Measurements from ENCODE around the gene RPS6KA3. TPM values are rescaled to one million over a fixed set of nuclear protein-coding genes. Genes with fewer than 3 reads are reported as not detected.

RPS6KA3 gene
- polyA plus RNA-seq, 1 of the 3 experiments (the other 2 are of a cell fraction): 14.3 TPM

DNA sequence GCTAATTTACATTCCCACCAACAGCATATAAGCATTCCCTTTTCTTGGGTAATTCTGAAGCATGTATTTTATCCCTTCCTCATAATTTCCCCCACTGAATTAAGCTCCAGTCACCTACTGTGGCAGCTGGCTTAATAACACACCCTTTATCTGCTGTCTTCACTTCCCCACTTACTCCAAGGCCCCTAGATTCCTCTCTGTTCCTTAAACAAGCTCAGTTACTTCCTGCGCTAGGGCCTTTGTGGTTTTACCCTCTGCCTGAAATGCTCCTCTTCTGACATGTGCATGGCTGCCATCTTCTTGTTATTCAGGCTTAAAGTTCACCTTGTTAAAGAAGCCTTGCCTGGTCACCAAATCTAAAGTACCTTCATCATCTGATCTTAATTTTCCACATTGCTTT lies 47.2 kb upstream of the RPS6KA3 start:
- Histone ChIP-seq H3K27ac (ENCODE audit: low read depth in 2 of 2, low read length in 1 of 2) (no peak overlapping the region), H2AFZ (ENCODE audit: low read depth) (no peak overlapping the region), H3K4me1 (ENCODE audit: control insufficient read depth in 1 of 2, insufficient read depth in 2 of 2, low read depth in 1 of 2, low read length in 1 of 2) (no peaks in the 10 kb centered on the region), H3K36me3 (replicated peaks in 1 of 2; ENCODE audit: control insufficient read depth in 1 of 2, insufficient read depth in 2 of 2, low read length in 1 of 2) (no peaks in the 10 kb centered on the region), H3K4me2 (no peak overlapping the region), H3K9me2 (no peaks in the 10 kb centered on the region), H4K20me1 (ENCODE audit: insufficient read depth) (no peaks in the 10 kb centered on the region), H3K27me3 (ENCODE audit: insufficient read depth) (no peaks in the 10 kb centered on the region; the same call in 1 of the 2 replicates), H3K4me3 (ENCODE audit: low read depth in 2 of 2, low read length in 1 of 2) (no peak overlapping the region), H3K9me3 (no peaks in the 10 kb centered on the region), H3K79me2 (ENCODE audit: insufficient read depth) (no peaks in the 10 kb centered on the region), H3F3A (replicated peaks; ENCODE audit: insufficient read depth) (no peaks in the 10 kb centered on the region), H3K9ac (no peak overlapping the region)
- TF ChIP-seq SMC3 (IDR thresholded peaks at IDR 0.05; ENCODE audit: low read depth, low read length) (no peak), RXRA (IDR thresholded peaks at IDR 0.05; ENCODE audit: borderline replicate concordance, low read depth) (no peak), POLR2AphosphoS5 (IDR thresholded peaks at IDR 0.05; ENCODE audit: low read depth, low read length) (no peak), TCF12 (IDR thresholded peaks at IDR 0.05) (no peak), USF1 (IDR thresholded peaks at IDR 0.05; ENCODE audit: borderline replicate concordance, low read depth) (no peak), RFX5 (IDR thresholded peaks at IDR 0.05; ENCODE audit: low read length) (no peak), YY1 (IDR thresholded peaks at IDR 0.05; ENCODE audit: low read depth) (no peak), FOXM1 (IDR thresholded peaks at IDR 0.05; ENCODE audit: low read depth) (no peak), IRF3 (IDR thresholded peaks at IDR 0.05; ENCODE audit: low read depth, low read length) (no peak), JUND (IDR thresholded peaks at IDR 0.05) (no peak), RCOR1 (IDR thresholded peaks at IDR 0.05; ENCODE audit: low read length) (no peak), FOSL2 (IDR thresholded peaks at IDR 0.05; ENCODE audit: borderline replicate concordance, low read depth) (no peak), TEAD4 (IDR thresholded peaks at IDR 0.05; ENCODE audit: borderline replicate concordance, insufficient read depth) (no peak), EP300 (IDR thresholded peaks at IDR 0.05; ENCODE audit: borderline replicate concordance in 1 of 2, low read depth in 1 of 2, low read length in 1 of 2) (no peak), GABPA (IDR thresholded peaks at IDR 0.05; ENCODE audit: low read depth) (no peak), USF2 (IDR thresholded peaks at IDR 0.05; ENCODE audit: borderline replicate concordance, low read depth, low read length) (no peak), RAD21 (IDR thresholded peaks at IDR 0.05; ENCODE audit: low read length) (no peak), SIN3A (IDR thresholded peaks at IDR 0.05; ENCODE audit: borderline replicate concordance, low read depth, low read length) (no peak)
- TF ChIP-seq, protein P1, sequence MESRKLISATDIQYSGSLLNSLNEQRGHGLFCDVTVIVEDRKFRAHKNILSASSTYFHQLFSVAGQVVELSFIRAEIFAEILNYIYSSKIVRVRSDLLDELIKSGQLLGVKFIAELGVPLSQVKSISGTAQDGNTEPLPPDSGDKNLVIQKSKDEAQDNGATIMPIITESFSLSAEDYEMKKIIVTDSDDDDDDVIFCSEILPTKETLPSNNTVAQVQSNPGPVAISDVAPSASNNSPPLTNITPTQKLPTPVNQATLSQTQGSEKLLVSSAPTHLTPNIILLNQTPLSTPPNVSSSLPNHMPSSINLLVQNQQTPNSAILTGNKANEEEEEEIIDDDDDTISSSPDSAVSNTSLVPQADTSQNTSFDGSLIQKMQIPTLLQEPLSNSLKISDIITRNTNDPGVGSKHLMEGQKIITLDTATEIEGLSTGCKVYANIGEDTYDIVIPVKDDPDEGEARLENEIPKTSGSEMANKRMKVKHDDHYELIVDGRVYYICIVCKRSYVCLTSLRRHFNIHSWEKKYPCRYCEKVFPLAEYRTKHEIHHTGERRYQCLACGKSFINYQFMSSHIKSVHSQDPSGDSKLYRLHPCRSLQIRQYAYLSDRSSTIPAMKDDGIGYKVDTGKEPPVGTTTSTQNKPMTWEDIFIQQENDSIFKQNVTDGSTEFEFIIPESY (IDR thresholded peaks at IDR 0.05; ENCODE audit: borderline replicate concordance, low read depth): no peak
- TF ChIP-seq, protein P2, sequence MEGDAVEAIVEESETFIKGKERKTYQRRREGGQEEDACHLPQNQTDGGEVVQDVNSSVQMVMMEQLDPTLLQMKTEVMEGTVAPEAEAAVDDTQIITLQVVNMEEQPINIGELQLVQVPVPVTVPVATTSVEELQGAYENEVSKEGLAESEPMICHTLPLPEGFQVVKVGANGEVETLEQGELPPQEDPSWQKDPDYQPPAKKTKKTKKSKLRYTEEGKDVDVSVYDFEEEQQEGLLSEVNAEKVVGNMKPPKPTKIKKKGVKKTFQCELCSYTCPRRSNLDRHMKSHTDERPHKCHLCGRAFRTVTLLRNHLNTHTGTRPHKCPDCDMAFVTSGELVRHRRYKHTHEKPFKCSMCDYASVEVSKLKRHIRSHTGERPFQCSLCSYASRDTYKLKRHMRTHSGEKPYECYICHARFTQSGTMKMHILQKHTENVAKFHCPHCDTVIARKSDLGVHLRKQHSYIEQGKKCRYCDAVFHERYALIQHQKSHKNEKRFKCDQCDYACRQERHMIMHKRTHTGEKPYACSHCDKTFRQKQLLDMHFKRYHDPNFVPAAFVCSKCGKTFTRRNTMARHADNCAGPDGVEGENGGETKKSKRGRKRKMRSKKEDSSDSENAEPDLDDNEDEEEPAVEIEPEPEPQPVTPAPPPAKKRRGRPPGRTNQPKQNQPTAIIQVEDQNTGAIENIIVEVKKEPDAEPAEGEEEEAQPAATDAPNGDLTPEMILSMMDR (IDR thresholded peaks at IDR 0.05): no peak
- 65% methylated on average over 1 of the region's 1 CpG for WGBS (ENCODE audit: low lambda C conversion rate)
- no peak for DNase-seq
- POLR2A ChIA-PET: no interaction called here
- CTCF ChIA-PET: no interaction called here

All from SK-N-SH (cell line).